Transverse colon (tissue), 3 donors: ENCODE data around the gene CDK8.

Experiments used
- EP300 ChIP-seq: sonication (generic); formaldehyde crosslinking; IDR thresholded peaks from one replicate; pipeline ENCODE4 v1.6.1; 2017; ENCODE audit warnings: antibody characterized with exemption, low read depth
- POLR2A ChIP-seq: fragments of 450-650 bp; IDR thresholded peaks from one replicate; pipeline ENCODE4 v1.6.1; 2016; ENCODE audit warnings: antibody characterized with exemption, mild to moderate bottlenecking, moderate library complexity
- TF ChIP-seq, protein P1 (sequence below), 5 experiments: fragments of 200-600 bp in 3 of 5; fragments of 450-650 bp in 2 of 5; sonication (generic) in 3 of 5; IDR thresholded peaks; 1 replicate in 2 of 5; 2 replicates in 3 of 5; pipeline ENCODE4 v1.5.1; 2016 to 2017; ENCODE audit warnings: antibody characterized with exemption in 5 of 5, inconsistent platforms in 3 of 5, mild to moderate bottlenecking in 2 of 5, moderate library complexity in 1 of 5

GRCh38 chr13:26441476-26441875 is 187.5 kb downstream of the CDK8 start:
- TF ChIP-seq, protein P1, sequence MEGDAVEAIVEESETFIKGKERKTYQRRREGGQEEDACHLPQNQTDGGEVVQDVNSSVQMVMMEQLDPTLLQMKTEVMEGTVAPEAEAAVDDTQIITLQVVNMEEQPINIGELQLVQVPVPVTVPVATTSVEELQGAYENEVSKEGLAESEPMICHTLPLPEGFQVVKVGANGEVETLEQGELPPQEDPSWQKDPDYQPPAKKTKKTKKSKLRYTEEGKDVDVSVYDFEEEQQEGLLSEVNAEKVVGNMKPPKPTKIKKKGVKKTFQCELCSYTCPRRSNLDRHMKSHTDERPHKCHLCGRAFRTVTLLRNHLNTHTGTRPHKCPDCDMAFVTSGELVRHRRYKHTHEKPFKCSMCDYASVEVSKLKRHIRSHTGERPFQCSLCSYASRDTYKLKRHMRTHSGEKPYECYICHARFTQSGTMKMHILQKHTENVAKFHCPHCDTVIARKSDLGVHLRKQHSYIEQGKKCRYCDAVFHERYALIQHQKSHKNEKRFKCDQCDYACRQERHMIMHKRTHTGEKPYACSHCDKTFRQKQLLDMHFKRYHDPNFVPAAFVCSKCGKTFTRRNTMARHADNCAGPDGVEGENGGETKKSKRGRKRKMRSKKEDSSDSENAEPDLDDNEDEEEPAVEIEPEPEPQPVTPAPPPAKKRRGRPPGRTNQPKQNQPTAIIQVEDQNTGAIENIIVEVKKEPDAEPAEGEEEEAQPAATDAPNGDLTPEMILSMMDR (IDR thresholded peaks at IDR 0.05), result no peak
- no peak for TF ChIP-seq POLR2A
- no peak for TF ChIP-seq EP300
